Stimulated activated CD8-positive, alpha-beta memory T cell treated with anti-CD3 and anti-CD28 coated beads, Interleukin-4, amount 100 ng/mL, for 1 hour (primary cell): ENCODE data around the gene DNAH9.
"Not testable (repeated sequence)": the region's sequence is repeated elsewhere in the genome, so short reads cannot be mapped to it uniquely, and the experiment has no call there.

Experiments used
- DNase-seq, 2 donors: peaks; one replicate each; pipeline ENCODE4 v3.0.0-alpha.2; 2020; ENCODE audit warnings: low read depth in 2 of 2, low spot score in 1 of 2

The DNAH9 gene

GRCh38 chr17:11950771-11951519, 352.7 kb downstream of the DNAH9 start:
- no peak for DNase-seq

- DNase-seq = no peak
Measured at GRCh38 chr17:11952610-11953009, 354.3 kb downstream of the DNAH9 start.

GRCh38 chr17:11953924-11954323, 355.7 kb downstream of the DNAH9 start:
- DNase-seq = no peak

- DNase-seq = no peak
Measured at GRCh38 chr17:11954936-11955335, 356.7 kb downstream of the DNAH9 start.

GRCh38 chr17:11969565-11969964, 371.3 kb downstream of the DNAH9 start:
- DNase-seq = no peak

GRCh38 chr17:11972741-11973140, 374.5 kb downstream of the DNAH9 start:
- not testable (repeated sequence) for DNase-seq

- DNase-seq = no peak
Measured at GRCh38 chr17:11979795-11980194, 381.5 kb downstream of the DNAH9 start.

GRCh38 chr17:11980813-11981212, 382.5 kb downstream of the DNAH9 start:
- no peak for DNase-seq

GRCh38 chr17:11981862-11982261, 383.6 kb downstream of the DNAH9 start:
- no peak for DNase-seq

GRCh38 chr17:11986179-11986941, 388.1 kb downstream of the DNAH9 start:
- no peak for DNase-seq

GRCh38 chr17:11986942-11987329, 388.7 kb downstream of the DNAH9 start:
- DNase-seq = no peak

GRCh38 chr17:11990363-11990983, 392.2 kb downstream of the DNAH9 start:
- DNase-seq = no peak

- DNase-seq = no peak
Measured at GRCh38 chr17:11991461-11991860, 393.2 kb downstream of the DNAH9 start.

GRCh38 chr17:11996722-11997146, 398.5 kb downstream of the DNAH9 start:
- DNase-seq = no peak

GRCh38 chr17:11997147-11997971, 399.1 kb downstream of the DNAH9 start, which contains the start of gene ZNF18:
Gene ZNF18 (minus strand): TSS chr17:11997475. CDS start chr17:11992829, 4,646 bp downstream.
- peak; percentile 86 to 93 for DNase-seq

- no peak for DNase-seq
Measured at GRCh38 chr17:11997972-11998233, 399.6 kb downstream of the DNAH9 start.

- no peak for DNase-seq
Measured at GRCh38 chr17:11999696-12000095, 401.4 kb downstream of the DNAH9 start.

GRCh38 chr17:12007466-12007865, 409.2 kb downstream of the DNAH9 start:
- no peak for DNase-seq
